UCSD-AML1 (cell line): ENCODE results near the gene JAZF1.
"Not testable (repeated sequence)": the region's sequence is repeated elsewhere in the genome, so short reads cannot be mapped to it uniquely, and the experiment has no call there.

Experiments used
- DNase-seq: peaks from one replicate; lab custom pipeline; 2025; ENCODE audit not compliant: unreplicated experiment; lab: John Stamatoyannopoulos, UW

The JAZF1 gene

DNA sequence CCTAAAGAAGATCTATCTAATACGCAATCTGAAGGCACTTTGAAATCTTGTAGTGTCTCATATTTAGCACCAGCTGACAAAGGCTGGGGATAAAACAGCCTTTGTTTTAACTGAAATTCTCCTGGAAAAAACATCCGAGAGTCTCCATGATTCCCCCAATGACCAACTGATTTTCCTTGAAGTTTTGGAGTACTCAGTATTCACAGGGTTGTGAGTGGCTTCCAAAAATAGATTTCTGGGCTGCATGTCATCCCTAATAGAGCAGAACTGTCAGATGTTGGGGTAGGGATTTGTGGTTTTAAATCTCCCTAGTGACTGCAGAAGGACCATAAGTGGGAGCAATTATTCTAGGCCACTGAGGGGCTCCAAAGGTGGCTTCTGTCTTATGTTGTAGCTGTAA is 234.2 kb downstream of the JAZF1 start:
- no peak for DNase-seq

- no peak for DNase-seq
Observed at GRCh38 chr7:27945058-27945795, 235.4 kb downstream of the JAZF1 start.

DNA sequence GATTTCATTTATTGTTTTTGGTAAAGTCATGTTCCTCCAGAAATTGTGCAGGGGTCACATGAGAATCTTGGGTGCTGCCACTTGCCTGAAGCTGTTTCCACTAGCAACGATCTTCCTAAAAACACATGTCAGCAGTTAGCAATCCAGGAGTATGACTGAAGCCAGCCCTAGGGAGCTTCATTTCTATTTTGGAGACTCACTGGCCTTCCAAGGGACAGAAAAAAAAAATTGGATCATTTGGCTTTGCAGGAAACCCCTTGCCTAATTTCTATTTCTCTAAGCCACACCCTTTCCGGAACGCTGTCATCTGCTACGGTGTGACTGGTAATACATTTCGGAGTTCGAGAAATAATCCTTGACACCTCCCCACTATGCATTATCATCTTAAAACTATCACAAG is 236.0 kb downstream of the JAZF1 start:
- no peak for DNase-seq

DNA sequence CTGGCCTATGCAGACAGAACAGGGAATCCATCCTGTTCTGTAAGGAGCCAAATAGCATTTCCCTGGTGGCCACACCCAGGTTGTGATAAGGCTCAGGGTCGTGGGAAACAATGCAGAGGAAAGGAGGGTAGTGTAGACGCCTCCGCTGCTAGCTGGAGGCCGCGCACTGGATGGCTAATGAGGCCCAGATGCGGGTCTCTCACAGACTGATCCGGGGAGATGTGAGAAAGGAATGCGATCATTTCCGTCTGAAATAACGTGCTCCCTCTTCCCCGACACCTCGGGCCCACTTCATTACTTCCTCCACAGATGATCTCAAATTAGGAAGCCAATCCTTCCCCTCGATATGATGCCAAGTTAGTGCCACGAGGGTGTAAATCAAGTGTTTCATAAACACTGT is 237.4 kb downstream of the JAZF1 start:
- no peak for DNase-seq

DNA sequence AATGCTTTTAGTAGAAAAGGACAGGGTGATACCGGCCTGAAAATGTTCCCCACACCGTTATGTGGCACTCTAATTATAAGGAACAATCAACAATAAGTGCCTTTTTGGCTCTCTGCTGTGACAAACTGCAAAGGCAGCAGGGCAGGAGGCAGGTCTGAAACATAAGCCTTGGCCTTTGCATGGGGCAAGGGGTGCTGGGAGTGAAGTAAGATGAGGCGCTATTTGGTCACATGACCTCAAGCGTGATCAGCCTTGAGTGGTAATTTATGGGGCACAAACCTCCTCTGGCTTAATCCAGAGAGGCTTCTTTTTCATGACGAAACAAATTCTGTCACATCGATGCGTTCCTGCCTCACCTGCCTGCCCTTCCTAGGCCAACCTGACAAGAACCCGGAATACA is 237.9 kb downstream of the JAZF1 start:
- no peak for DNase-seq

GRCh38 chr7:27941522-27941921 is 239.1 kb downstream of the JAZF1 start:
- no peak for DNase-seq

DNA sequence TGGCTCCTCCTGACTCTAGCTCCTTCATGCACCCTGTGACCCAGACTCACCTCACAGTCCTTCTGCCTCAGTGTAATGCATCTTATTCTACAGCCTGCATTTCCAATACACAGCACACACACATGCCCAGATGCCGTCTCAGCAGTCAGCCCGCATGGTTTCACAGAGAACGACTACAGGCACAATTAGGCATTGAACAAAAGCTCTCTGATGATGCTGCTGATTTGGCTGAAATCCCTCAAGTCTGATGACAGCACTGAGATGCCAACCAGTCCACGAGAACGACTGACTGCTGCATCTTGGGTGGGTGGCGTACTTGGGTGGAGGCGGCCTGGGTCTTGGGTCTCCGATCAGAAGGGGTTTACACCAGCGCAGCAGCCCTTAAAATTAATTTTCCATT is 240.3 kb downstream of the JAZF1 start:
- DNase-seq, result no peak

DNA sequence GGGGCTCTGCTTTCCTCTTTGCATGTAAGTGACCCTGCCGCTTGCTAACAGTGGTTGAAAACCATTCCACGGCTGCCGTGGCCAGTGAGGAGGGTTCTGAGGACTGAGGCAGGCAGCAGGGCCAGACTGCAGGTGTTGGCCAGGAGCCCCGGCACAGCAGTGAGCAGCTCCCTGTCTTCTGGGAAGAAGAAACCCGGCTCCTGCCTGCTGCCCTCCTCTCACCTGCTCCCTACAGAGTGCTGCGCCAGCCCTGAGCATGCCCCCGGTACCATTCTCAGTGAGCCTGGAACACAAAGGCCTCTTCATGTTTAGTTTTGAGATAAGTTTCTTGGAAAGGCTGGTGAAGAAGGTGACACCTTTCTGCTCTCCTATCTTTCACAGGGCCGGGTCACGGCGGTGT is 240.7 kb downstream of the JAZF1 start:
- no peak for DNase-seq

- DNase-seq, result no peak
Observed at GRCh38 chr7:27936768-27937102, 243.9 kb downstream of the JAZF1 start.

GRCh38 chr7:27936047-27936767 is 244.4 kb downstream of the JAZF1 start:
- no peak for DNase-seq

DNA sequence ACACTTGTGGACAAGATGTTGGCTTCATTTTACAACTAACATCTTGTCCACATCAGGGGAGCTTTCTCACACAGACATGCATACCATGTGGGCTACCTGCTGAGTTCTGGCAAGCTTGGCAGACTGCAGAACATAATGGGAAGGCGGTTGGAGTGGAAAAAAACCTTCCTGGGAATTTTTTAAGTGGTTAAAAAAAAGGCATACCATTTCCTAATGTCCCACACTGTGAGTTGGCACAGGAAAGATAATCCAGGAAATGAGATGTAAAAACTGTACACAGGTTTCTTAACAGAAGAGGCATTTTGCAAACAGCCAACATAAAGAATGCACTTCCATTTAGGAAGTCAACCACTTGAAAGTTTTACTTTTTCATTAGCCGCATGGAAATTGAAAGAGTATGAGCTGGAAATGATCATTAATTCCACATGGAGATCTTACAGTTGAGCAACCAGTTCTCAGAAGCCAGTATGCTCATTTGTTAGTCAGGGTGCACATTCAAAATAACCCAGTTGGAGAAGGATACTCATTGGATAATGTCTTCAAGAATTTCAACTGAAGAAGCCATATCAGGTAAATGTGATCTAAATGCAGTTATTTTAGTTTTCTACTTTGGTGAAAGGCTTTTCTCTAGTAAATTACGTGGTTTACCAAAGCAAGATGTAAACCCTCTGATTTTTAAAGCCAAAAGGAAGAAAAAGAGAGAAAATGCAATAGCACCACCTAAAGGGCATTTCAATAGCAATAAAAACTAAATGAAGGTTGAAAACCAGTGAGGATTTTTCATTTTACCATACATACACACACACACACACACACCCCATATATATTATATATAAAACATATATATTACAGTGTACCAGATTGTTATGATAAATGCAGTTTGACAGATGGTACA is 246.7 kb downstream of the JAZF1 start:
- DNase-seq, result no peak

GRCh38 chr7:27930910-27931476 is 249.6 kb downstream of the JAZF1 start:
- DNase-seq, result no peak

GRCh38 chr7:27929127-27929526 is 251.5 kb downstream of the JAZF1 start:
- no peak for DNase-seq

GRCh38 chr7:27928001-27928400 is 252.6 kb downstream of the JAZF1 start:
- DNase-seq, result no peak

DNA sequence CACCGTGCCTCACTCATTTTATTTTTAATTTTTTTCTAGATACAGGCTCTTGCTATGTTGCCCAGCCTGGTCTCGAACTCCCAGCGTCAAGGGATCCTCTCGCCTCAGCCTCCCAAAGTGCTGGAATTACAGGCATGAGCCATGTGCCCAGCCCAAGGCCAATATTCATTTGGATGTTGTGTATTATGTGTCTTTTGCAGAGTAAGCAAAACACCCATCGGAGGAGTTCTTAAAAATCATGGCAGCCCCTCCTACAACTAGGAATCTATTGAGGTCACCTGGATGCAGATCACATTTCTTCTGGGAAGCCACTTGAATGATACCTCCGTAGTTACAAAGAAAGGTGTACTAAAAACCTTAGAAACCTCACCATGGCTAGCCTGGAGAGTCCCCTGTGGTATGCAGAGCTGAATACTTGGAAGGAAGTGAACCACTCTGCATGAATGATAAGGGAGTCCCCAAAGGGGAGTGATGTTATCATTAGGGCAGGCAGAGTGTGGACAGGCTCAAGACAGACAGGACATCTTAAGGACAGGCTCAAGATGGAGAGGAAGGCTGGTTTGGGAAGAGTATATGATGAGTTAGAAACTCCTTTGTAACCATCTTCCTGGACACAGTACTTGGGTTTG is 254.9 kb downstream of the JAZF1 start:
- no peak for DNase-seq

GRCh38 chr7:27923642-27923980 is 257.0 kb downstream of the JAZF1 start:
- no peak for DNase-seq

DNA sequence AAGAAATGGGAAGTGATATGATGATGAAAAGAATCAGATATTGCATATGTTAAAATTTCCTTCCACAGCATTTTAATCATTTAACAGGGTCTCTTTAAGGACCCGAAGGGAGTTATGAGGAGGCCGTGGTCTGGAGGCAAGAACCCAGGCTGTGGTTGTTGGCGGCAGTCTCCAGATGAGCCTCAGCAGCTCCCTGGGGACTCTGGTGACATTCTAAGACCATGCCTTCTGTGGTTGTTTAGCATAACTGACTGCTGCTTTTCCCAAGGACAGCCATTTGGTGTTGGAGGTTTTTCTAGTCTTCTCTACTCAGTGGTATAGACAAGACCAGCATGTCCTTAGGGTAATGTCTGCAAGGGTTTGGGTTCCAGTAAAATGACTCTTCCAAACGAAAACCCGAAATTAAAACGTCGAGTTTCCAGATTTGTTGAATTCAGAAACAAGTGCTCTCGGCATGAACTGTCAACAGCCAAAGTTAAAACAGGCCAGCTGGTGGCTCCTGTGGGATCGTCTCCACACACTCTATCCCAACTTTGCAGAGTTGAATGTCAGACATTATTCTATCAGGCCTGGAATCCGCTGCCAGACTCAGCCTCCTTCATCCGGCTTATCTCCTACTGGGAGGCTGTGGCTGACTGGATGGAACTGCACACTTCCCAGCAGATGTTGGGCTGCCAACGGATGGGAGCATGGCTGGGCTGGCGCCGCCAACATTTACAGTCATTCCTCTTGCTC is 257.5 kb downstream of the JAZF1 start:
- DNase-seq, result no peak

GRCh38 chr7:27922389-27922788 is 258.2 kb downstream of the JAZF1 start:
- DNase-seq, result not testable (repeated sequence)

DNA sequence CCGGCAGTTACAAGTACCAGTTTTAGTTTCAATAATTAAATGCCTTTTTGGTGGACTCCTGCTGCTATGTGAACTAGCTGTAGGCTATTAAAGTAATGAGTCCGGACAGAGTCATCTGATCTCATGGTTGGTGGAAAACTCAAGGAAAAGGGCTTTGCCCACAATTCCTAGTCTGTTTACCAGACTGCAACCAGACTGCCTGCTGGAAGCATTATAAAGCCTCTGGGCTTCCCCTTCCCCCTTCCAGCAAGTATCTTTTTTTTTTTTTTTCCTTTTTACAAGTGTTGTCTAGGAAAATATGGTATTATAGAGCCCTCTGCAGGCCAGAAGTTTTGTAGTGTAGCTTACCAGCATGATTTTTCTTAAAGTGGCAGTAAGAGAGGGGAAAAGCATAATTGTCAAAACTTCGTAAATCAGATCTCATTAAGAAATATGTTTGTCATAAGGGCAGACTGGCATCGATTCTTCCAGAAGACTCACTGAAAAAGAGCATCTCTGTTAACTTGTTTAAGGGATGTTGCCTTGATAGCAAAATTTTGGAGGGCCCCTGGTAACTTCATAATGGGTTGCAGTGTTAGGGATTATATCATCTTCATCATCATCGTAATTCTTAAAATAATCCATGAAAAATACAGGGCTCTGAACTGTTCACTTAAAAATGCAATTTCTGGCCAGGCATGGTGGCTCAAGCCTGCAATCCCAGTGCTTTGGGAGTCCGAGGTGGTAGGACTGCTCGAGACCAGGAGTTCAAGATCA is 259.3 kb downstream of the JAZF1 start:
- no peak for DNase-seq
